Measurements from ENCODE around the gene TRAF5.
A peak's percentile ranks its signal among the peaks of the same experiment; 100 is the strongest.
"Not testable (repeated sequence)": the region's sequence is repeated elsewhere in the genome, so short reads cannot be mapped to it uniquely, and the experiment has no call there.

The TRAF5 gene

GRCh38 chr1:211378844-211379243 lies 52.2 kb downstream of the TRAF5 start:
- no peak for DNase-seq (ENCODE audit: low read depth)

GRCh38 chr1:211379446-211379845 lies 52.8 kb downstream of the TRAF5 start:
- no peak for DNase-seq (ENCODE audit: low read depth)

GRCh38 chr1:211381481-211382181 lies 55.0 kb downstream of the TRAF5 start:
- no peak for DNase-seq (ENCODE audit: low read depth)

DNA sequence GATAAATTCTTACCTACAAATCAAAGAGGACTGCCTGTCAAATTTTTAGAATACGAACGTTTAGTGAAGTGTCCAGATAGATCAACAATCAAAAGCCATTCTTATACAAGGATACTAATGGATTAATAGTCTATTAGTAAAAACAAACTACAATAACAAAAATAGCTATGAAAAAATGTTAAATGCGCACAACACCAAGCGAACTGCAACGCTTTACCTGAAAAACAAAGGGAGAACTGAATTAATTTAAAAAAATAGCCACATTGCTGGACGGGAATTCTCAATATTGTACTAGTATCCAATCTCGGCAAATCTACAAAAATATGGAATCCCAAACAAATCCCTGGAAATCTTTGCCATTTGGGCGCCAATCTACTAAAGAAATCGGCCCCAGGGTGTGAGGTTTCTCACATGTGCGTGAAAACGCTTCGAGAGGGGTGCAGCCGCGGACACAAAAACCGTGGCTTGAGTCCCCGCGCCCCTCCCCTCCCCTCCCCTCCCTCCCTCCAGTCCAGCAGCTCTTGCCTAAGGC lies 55.6 kb downstream of the TRAF5 start:
- DNase-seq (ENCODE audit: low read depth) = no peak

DNA sequence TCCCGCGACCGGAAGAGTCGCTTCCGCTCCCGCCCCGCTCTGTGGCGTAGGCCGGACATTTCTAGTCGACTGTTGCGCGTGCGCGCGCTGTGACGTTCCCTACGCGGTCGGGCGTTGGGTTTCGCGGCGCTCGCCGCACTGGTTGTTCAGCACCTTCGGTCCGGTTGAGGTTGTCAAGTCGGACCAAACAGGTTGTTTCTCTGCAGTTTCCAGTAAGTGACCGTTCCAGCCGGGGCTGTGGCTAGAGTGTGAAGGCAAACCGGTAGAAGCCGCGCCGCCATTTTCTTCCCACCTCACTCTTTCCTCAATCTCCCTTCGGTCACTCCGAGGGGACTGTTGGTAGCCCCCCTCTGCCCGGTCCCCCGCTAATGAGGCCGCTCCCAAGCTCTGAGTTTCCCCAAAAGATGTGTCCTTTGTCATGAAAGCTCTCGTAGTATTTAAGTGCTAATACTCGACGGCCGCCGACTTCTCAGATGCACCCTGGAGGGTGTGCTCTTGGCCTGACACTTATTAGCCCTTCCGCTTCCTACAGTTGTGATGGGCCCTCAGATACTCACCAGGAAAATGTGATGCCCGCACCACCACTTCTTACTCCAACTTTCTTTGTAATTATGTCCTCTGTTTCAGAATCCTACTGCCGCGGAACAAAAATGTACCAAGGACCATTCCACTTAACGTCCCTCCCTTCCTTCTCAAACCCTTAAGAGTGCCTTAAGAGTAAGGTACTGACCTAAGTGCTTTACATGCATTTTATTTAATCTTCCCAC lies 56.3 kb downstream of the TRAF5 start:
- peak; percentile 62 for DNase-seq (ENCODE audit: low read depth)

DNA sequence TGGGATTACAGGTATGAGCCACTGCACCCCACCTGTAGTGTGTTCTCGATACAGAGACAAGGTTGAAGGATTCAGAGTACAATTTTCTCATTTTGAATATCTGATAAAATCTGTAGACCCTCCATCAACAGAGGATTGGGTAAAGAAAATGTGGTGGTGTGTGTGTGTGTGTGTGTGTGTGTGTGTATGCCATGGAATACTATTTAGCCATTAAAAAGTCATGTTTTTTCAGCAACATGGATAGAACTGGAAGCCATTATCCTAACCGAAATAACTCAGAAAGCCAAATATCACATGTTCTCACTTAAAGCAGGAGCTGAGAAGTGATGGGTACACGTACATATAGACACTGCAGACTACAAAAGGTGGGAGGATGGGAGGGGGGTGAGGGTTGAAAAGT lies 57.9 kb downstream of the TRAF5 start:
- no peak for DNase-seq (ENCODE audit: low read depth)

GRCh38 chr1:211386921-211387320 lies 60.3 kb downstream of the TRAF5 start:
- no peak for DNase-seq (ENCODE audit: low read depth)

GRCh38 chr1:211390829-211391228 lies 64.2 kb downstream of the TRAF5 start:
- DNase-seq (ENCODE audit: low read depth) = not testable (repeated sequence)

GRCh38 chr1:211393203-211393602 lies 66.6 kb downstream of the TRAF5 start:
- DNase-seq (ENCODE audit: low read depth) = no peak

GRCh38 chr1:211398266-211398930 lies 71.8 kb downstream of the TRAF5 start:
- DNase-seq (ENCODE audit: low read depth) = not testable (repeated sequence)

DNA sequence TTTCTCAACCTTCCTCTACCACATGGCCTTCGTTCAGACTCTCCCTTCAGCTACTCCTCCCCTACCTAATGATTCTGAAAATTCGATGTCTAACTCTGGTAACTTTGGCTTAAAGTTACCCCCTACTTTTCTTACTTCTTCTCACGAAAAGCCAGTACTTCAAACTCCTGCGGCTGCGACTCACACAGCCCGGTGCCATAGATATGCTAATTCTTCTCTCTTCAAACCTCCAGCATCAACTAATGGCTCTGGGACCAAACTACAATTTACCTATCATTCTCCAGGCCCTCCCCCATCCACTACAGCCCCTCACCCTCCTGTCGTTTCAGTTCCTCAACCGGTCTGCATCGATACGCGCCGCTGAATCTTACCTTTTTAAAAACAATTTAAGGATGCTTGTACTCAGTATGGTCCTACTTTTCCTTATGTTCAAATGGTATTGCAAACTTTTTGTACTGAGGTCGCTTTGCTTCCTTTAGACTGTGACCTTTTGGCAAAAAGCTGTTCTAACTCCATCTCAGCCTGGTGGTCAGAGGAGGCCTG lies 73.3 kb downstream of the TRAF5 start:
- DNase-seq (ENCODE audit: low read depth) = not testable (repeated sequence)

GRCh38 chr1:211401751-211402150 lies 75.1 kb downstream of the TRAF5 start:
- not testable (repeated sequence) for DNase-seq (ENCODE audit: low read depth)

GRCh38 chr1:211406086-211406485 lies 79.5 kb downstream of the TRAF5 start:
- not testable (repeated sequence) for DNase-seq (ENCODE audit: low read depth)

GRCh38 chr1:211407749-211408148 lies 81.1 kb downstream of the TRAF5 start:
- DNase-seq (ENCODE audit: low read depth) = not testable (repeated sequence)

GRCh38 chr1:211411639-211412038 lies 85.0 kb downstream of the TRAF5 start:
- no peak for DNase-seq (ENCODE audit: low read depth)

DNA sequence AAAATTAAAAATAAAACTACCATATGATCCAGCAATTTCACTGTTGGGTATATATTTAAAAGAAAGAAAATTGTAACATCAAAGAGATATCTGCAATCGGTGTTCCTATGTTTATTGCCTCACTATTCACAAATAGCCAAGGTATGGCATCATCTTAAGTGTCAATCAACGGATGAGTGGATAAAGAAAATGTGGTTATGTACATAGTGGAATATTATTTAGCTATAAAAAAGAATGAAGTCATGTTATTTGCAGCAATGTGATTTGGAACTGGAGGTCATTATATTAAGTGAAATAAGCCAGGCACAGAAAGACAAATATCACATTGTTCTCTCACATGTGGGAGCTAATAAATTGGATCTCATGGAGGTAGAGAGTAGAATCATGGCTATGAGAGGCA lies 89.1 kb downstream of the TRAF5 start:
- no peak for DNase-seq (ENCODE audit: low read depth)

DNA sequence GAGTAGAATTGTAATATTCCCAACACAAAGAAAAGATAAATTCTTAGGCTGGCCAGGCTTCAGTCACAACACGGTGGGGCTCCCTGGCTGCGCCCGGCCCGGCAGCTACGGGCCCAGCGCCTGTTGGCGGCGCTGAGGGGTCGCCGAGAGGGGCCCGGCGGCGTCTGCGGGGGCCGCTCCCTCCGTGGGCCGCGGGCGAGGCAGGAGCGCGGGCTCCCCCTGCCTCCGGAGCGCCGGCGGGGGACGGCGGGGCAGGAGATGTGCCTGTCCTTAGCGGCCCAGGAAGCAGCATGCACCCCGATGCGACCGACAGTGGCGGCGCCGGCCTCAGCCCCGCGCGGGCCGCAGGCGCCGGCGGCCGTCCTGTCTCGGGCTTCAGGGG lies 89.6 kb downstream of the TRAF5 start:
- DNase-seq (ENCODE audit: low read depth) = peak; percentile 10

- peak; percentile 4 for DNase-seq (ENCODE audit: low read depth)
These were observed 90.1 kb downstream of the TRAF5 start for GRCh38 chr1:211416628-211417323.

DNA sequence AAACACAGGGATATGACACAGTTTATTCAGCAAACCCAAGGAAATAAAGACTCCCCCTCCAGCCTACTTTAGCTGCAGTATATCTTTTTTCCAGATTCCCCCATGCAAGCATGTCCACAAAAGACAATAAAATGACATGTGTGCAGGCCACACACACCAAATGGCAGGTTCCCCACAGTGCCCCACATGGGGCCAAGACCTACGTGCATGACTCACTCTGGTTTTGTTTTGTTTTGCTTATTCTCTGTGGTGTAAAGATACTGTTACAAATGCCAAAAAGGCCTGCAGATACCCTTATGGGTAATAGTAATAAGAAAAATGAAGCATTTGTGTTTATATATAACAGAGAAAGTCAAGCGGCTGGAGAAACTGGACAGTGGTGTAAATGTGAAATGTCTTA lies 93.8 kb downstream of the TRAF5 start:
- DNase-seq (ENCODE audit: low read depth) = no peak

DNA sequence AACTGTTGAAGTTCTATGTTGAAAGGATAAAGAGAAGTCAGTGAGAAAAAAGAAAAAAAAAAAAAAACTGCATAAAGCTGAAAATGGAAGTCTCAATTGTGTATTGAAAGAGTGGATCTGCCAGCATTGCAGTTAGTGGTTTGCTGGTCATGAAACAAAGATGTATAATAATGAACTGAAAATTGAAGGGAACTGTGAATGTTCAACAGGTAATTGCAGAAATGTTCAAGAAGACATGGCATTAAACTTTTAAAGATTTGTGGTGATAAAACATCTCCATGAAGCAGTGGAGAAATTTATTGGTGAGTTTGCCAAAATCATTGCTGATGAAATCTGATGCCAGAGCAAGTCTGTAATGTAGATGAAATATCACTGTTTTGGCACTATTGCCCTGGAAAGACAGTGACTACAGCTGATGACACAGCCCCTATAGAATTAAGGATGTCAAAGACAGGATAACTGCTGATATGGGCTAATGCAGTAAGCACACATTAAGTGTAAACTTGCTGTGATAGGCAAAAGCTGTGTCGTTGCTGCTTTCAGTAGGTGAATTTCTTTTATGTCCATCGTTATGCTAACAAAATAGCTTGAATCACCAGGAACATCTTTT lies 94.3 kb downstream of the TRAF5 start:
- DNase-seq (ENCODE audit: low read depth) = no peak

DNA sequence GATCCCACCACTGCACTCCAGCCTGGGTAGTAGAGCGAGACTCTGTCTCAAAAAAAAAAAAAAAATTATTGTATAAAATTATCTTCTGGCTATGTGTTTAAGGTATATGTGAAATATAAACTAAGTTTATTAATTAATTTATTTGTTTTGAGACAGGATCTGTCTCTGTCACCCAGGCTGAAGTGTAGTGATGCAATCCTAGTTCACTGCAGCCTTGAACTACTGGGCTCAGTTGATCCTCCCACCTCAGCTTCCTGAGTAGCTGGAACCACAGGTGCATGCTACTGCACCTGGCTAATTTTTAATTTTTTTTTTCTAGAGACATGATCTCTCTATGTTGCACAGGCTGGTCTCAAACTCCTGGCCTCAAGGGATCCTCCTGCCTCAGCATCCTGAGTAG lies 97.4 kb downstream of the TRAF5 start:
- no peak for DNase-seq (ENCODE audit: low read depth)

Data from stimulated activated CD4-positive, alpha-beta T cell treated with anti-CD3 and anti-CD28 coated beads, Interleukin-2, amount 100 ng/mL, for 4 hours (primary cell).